HG03196 (cell line): Measurements from ENCODE around the gene SEL1L3.

Source experiments
- ATAC-seq: cut with Tn5 transposase; IDR thresholded peaks from one replicate; pipeline ENCODE4 v1.9.1; 2021; ENCODE audit not compliant: unreplicated experiment

Gene SEL1L3

GRCh38 chr4:25821267-25821666, 41.5 kb downstream of the SEL1L3 start:
- no peak for ATAC-seq

- no peak for ATAC-seq
Observed at GRCh38 chr4:25818876-25819275, 43.9 kb downstream of the SEL1L3 start.

GRCh38 chr4:25818371-25818871, 44.4 kb downstream of the SEL1L3 start:
- no peak for ATAC-seq

GRCh38 chr4:25817059-25817681, 45.6 kb downstream of the SEL1L3 start:
- no peak for ATAC-seq

- ATAC-seq, result no peak
Observed at GRCh38 chr4:25816591-25817058, 46.2 kb downstream of the SEL1L3 start.

GRCh38 chr4:25815586-25815985, 47.2 kb downstream of the SEL1L3 start:
- no peak for ATAC-seq

GRCh38 chr4:25814301-25815136, 48.3 kb downstream of the SEL1L3 start:
- ATAC-seq, result no peak

GRCh38 chr4:25813448-25814106, 49.2 kb downstream of the SEL1L3 start:
- no peak for ATAC-seq

- ATAC-seq, result no peak
Observed at GRCh38 chr4:25811841-25812240, 50.9 kb downstream of the SEL1L3 start.

- no peak for ATAC-seq
Observed at GRCh38 chr4:25811374-25811690, 51.5 kb downstream of the SEL1L3 start.

- ATAC-seq, result no peak
Observed at GRCh38 chr4:25810461-25811373, 52.1 kb downstream of the SEL1L3 start.

GRCh38 chr4:25809996-25810395, 52.8 kb downstream of the SEL1L3 start:
- no peak for ATAC-seq

GRCh38 chr4:25807102-25807728, 55.6 kb downstream of the SEL1L3 start:
- no peak for ATAC-seq

- no peak for ATAC-seq
Observed at GRCh38 chr4:25805255-25805860, 57.4 kb downstream of the SEL1L3 start.

GRCh38 chr4:25803720-25804225, 59.0 kb downstream of the SEL1L3 start:
- ATAC-seq, result no peak

- ATAC-seq, result no peak
Observed at GRCh38 chr4:25801594-25801993, 61.2 kb downstream of the SEL1L3 start.

GRCh38 chr4:25800245-25800644, 62.5 kb downstream of the SEL1L3 start:
- ATAC-seq, result no peak

GRCh38 chr4:25799522-25799921, 63.3 kb downstream of the SEL1L3 start:
- no peak for ATAC-seq

GRCh38 chr4:25797136-25797535, 65.7 kb downstream of the SEL1L3 start:
- no peak for ATAC-seq
